MV-4-11 (cell line): ENCODE measurements around the gene ICAM2.

Source experiments
- DNase-seq: peaks from one replicate; lab custom pipeline; 2025; lab: John Stamatoyannopoulos, UW

ICAM2 gene

DNA sequence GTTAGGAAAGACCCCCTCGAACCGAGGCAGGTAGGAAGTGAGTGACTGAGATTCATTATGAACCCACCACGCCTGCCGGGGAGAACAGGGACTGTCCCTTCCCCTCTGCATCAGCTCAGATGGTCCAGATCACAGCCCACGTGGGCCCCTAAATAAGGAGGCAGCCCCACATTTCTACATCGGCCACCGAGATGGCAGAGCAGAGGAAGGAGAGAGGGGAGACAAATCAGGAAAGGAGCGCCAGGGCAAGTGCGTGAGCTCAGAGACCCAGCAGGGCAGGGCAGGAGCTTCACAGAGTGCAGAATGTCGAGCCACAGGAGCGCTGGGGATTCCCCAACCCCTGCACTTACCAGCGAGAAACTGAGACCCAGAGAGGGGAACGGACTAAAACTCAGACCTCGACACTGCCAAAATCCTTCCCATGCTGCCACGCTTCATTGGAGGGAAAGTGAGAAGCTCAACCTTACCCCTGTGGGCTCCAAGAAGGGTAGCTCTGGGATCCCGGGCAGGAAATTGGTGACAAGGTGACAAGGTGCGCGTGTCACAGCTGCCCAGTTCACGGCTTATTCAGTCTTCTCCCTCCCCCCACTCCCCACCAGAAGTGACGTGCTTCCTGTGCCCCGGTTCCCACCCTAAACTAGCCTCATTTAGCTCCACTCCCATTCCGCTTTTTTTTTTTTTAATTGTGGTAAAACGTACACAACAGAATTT, at the start of gene ICAM2:
Gene ICAM2 (minus strand): TSS at position 578 of the 711 bp plus-strand sequence. CDS start 13,942 bp downstream, outside the sequence.
- peak; percentile 65 for DNase-seq

DNA sequence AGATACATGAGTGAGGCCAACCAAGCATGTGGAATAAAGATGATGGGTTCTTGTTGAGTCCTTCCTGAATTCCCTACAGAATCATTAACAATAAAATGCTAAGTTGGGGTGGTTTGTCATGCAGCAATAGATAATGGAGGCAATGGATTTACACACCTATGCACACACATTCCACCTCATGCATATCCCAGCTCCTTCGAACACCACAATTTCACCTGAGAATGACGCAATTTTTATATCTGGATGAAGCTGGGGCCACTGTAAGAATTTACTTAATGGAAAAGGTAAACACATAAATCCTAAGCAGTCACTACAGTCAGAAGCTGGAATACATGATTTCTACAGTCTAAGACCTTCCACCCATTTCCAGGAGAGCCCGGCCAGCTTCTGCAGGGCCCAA, 49.8 kb upstream of the ICAM2 start:
- DNase-seq, result no peak

DNA sequence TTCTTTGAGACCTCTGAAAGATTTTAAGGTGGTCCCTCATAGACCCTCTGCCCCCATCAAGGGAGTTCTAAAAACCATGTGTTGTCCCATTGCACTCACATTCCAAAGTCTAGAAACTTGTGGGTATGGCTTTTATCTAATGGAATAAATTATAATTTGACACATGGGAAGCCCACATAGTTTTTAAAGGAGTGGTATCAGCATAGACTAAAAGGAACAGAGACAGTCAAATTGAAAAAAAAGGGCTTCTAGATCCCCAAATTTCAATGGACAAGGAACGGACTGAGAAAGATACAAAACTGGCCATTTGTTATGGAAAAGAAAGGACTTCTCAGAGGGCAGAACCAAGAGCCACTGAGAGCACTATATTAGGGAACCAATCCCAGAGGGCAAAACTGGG, 48.7 kb upstream of the ICAM2 start:
- DNase-seq, result no peak

DNA sequence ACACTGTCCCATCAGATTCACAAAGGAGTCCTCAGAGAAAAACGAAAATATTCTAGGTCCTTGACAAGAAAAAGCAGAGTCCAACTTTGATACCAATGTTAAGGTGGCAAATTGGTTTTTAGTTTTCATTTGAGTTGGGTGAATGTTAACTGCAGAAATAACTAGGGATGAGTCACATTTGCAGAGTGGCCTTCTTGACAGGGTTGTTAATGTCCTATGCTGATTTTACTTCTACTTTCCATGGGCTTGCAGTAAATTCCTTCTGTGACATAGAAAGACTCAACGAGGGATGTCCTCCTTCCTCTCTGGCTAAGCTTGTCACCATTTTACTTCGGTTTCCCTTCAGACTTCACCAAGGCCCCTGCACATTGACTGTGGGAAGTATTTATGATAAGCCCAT, 47.2 kb upstream of the ICAM2 start:
- peak; percentile 83 for DNase-seq

DNA sequence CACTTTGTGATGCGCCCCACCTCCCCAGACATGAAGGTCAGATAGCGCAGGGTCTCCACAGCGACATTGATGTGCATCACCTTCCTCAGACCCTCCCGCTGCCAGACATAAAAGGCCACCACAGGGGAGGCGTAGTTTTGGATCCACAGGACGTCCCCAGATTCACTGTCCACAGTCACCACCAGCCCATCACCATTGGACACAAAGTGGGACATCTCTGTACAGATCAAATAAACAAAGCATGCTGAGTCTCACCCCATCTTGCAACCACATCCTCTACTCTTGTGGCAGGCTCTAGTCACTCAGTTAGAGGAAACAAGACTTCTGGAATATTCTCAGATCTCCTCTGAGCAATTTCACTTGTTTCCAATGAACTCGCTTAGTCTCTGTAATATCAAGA, 46.3 kb upstream of the ICAM2 start:
- DNase-seq, result no peak

DNA sequence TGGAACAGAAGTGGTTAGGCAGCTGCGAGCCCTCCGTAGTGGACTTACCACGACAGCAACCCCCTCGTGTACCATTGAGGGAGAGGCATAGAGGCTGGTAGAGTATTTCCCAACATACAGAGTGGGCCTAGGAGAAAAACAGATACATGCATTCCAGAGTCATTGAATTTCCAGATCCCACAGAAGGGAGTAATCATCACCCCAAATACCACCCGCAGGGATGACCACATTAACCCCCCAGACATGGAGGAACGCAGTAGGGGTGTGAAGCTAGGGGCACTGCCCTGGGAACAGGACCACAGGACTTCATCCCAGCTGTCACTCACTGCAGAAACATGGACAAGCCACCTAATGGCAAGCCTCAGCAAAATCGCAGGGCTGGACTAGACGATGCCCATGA, 44.7 kb upstream of the ICAM2 start:
- DNase-seq, result no peak

GRCh38 chr17:64064331-64064730, 43.9 kb upstream of the ICAM2 start:
- DNase-seq, result no peak

- peak; percentile 9 for DNase-seq
Measured at GRCh38 chr17:64063766-64064224, 43.4 kb upstream of the ICAM2 start.

GRCh38 chr17:64063088-64063487, 42.7 kb upstream of the ICAM2 start:
- DNase-seq, result peak; percentile 20

DNA sequence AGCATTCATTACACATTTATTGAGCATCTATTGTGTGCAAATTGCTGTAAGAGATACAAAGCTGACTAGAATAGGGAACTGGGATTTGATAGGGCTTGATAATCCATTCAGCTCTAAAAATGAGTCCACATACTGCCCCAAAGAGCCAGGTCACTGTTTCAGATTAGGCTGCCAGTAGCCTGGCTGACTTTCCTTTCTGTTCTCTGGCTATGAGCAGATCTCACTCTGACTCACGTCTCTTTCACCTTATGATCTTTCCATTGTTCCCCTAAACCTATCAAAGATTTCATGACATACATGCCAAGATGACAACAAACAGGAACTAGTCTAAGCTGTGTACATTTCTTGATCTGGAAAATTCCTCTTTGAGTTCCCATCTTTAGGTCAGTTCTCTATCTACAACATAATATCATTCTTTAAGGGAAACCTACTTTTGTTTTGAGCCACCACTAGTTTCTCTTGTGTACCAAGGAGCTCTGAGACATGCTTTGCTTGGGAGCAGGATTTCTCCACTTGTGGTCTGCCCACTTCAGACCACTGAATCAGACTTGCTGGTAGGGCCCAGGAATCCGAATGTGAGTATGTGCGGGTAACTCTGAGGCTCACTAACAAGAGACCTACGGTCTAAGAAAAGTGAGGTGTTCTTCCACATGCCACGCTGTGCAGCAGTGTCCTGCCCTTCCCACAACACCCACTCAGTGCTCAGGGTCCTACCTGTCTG, 40.9 kb upstream of the ICAM2 start:
- peak; percentile 35 for DNase-seq

- peak; percentile 1 for DNase-seq
Measured at GRCh38 chr17:64060331-64060730, 39.9 kb upstream of the ICAM2 start.

- DNase-seq, result no peak
Measured at GRCh38 chr17:64059756-64060155, 39.3 kb upstream of the ICAM2 start.

DNA sequence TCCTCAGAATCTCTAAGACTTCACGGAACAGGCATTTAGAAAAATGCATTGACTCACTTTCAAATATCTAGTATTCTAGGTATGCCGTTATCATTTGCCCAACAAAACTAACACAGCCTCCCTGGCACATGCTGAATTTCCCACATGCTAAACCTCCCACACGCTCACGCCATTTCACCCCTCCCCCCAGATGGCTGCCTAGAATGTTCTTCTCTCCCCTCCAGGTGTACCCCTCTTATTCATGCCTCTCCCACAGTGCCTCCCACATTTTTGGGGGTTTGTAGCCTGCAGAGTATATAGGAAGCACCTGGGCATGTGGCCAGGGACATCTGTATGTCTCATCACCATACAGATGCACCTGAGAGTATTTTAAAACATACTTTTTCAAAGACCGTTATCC, 38.2 kb upstream of the ICAM2 start:
- DNase-seq, result no peak

- no peak for DNase-seq
Measured at GRCh38 chr17:64057701-64058263, 37.3 kb upstream of the ICAM2 start.

GRCh38 chr17:64056269-64057005, 36.0 kb upstream of the ICAM2 start:
- DNase-seq, result peak; percentile 70

DNA sequence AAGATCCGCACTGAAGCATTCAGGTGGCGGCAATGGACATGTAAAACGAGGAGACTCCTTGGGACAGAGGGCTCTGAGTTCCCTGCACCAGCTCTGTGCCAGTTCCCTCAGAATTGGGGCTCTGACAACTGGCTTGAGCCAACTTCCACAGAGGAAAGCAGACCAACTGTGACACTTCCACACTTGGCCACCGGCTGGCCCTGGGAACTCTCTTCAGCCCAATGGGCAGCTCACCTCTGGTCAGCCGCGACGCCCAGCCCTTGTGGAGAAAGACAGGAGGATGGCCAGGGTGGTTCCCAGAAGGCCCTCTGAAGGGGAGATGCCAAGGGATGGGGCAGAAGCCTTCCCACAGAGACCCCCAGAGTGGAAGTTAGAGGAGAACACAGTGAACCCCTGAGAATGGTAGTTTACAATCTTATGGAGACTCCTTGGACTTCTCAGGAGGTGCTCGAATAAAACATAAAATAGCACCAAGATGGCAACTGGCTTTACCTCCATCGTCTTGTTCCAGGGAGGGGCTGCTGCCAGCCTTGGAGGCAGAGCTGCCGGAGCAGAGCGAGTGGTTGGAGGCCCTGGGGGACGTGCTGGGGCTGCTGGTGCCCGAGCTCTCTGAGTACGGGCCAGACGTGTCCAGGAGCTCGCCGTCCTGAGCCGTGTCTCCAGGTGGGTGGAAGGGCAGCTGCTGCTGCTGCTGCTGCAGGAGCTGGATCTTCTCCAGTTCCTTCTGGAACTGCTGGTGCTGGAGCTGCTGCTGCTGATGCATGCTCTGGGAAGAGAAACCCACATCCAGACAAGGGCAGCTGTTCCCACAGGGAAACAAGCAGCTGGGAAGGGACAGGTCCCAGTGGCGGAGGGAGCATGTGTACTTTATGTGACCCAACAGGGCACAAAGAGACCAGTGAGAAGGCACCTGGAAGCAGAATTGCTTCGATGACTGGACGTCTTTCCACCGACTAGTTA, 35.0 kb upstream of the ICAM2 start:
- no peak for DNase-seq

DNA sequence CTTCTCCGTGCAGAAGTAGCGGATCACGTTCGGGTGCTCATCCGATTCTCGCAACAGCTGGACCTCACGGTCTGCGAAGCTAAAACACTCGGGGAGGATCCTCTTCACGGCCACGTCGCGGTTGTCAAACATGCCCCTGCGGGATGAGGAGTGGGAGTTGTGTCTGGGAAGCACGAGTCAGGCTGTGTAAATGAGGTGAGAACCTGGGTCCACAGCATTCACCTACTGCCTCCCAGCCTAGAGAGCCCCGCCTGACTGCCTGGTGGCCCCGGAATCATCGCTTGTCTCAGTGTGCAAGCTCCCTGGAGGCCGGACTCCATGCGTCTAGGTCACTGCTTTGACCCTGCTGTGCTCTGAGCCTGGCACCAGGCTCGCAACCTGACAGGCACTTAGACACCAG, 33.9 kb upstream of the ICAM2 start:
- no peak for DNase-seq

- DNase-seq, result no peak
Measured at GRCh38 chr17:64053101-64053500, 32.7 kb upstream of the ICAM2 start.

- DNase-seq, result no peak
Measured at GRCh38 chr17:64051153-64051552, 30.7 kb upstream of the ICAM2 start.

- DNase-seq, result no peak
Measured at GRCh38 chr17:64048805-64049204, 28.4 kb upstream of the ICAM2 start.

DNA sequence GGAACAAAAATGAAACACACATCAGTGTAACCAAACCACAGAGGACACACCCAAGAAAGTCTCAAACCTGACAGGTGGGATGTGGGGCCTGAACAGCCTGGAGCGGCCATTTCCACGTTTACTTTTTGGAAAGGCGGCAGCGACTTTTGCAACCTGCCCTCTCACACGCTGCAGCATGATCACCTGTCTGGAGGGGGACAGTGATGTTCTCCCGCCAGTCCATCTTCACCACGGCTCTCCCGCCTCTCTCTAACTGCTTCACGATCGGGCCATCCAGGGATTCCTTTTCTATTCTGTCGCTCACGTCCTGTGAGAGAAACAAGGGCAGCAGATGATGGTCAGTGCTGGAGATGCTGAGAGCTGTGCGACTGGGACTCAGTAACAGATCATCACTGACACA, 24.7 kb upstream of the ICAM2 start:
- no peak for DNase-seq
